Activated CD8-positive, alpha-beta T cell treated with anti-CD3 and anti-CD28 coated beads for 36 hours (primary cell): ENCODE measurements around the gene SEMA6C. TPM values are rescaled to one million over a fixed set of nuclear protein-coding genes. Genes with fewer than 3 reads are reported as not detected.

ENCODE experiments used
- ATAC-seq: fragments of 200-7000 bp; cut with Tn5 transposase; one replicate; pipeline ENCODE4 v1.10.0; 2021; ENCODE audit warnings: mild to moderate bottlenecking, moderate library complexity
- CTCF ChIA-PET: fragments of 350-600 bp; sonication (Branson Sonifier 250); formaldehyde crosslinking; loops from one replicate; lab custom pipeline; 2021; ENCODE audit warnings: antibody characterized with exemption; lab: Charles Lee
- POLR2A ChIA-PET: fragments of 350-600 bp; sonication (Branson Sonifier 250); formaldehyde crosslinking; loops from one replicate; lab custom pipeline; 2021; ENCODE audit warnings: antibody characterized with exemption; lab: Charles Lee
- DNase-seq: peaks from one replicate; pipeline ENCODE4 v3.0.0-alpha.2; 2020
- H3K27ac Mint-ChIP-seq: one replicate; pipeline ENCODE4 v1.8.0; 2021; ENCODE audit warnings: mild to moderate bottlenecking, mixed read lengths
- H3K27me3 Mint-ChIP-seq: one replicate; pipeline ENCODE4 v1.8.0; 2021; ENCODE audit warnings: mixed read lengths
- H3K36me3 Mint-ChIP-seq: one replicate; pipeline ENCODE4 v1.8.0; 2021; ENCODE audit warnings: low read depth, mixed read lengths
- H3K4me1 Mint-ChIP-seq: one replicate; pipeline ENCODE4 v1.8.0; 2021; ENCODE audit warnings: low read depth, mixed read lengths
- H3K4me3 Mint-ChIP-seq: one replicate; pipeline ENCODE4 v1.8.0; 2021; ENCODE audit warnings: mild to moderate bottlenecking, moderate library complexity, mixed read lengths
- H3K9me3 Mint-ChIP-seq: one replicate; pipeline ENCODE4 v1.8.0; 2021; ENCODE audit warnings: mixed read lengths
- CTCF ChIP-seq: fragments of 200-600 bp; IDR thresholded peaks from one replicate; pipeline ENCODE4 v1.8.0; 2022; ENCODE audit warnings: antibody characterized with exemption, mild to moderate bottlenecking
- intact Hi-C: fragments of 100-400 bp; cut with micrococcal nuclease; formaldehyde crosslinking; loops from one replicate; pipeline ENCODE4 v1.10.0; 2022
- total RNA-seq, 2 experiments: library from RNA; stranded (reverse); gene quantifications; one replicate each; pipeline ENCODE4 v1.2.3, GENCODE V29; 2021

Gene SEMA6C
- total RNA-seq, 2 experiments from 2014 or later: 3.4 to 3.7 TPM

- no peak for DNase-seq
- H3K4me3 Mint-ChIP-seq: no peak overlapping the region
- ATAC-seq: no peak
- no peak for TF ChIP-seq CTCF
- H3K27ac Mint-ChIP-seq: no peak overlapping the region
- peaks cover 12% of the 10 kb centered on the region for H3K4me1 Mint-ChIP-seq
- POLR2A ChIA-PET: interaction anchor here (0.7 to 1.0 kb wide), 3 partner anchors 11 to 37 kb away, joined by 3 read pairs; no protein-coding TSS in a partner anchor
- CTCF ChIA-PET: interaction anchor here (0.7 to 2.3 kb wide), 5 partner anchors 8 to 35 kb away, joined by 3 to 7 read pairs (median 4); partner anchors contain the start of genes SEMA6C and TNFAIP8L2
- no peaks in the 10 kb centered on the region for H3K36me3 Mint-ChIP-seq
- no peaks in the 10 kb centered on the region for H3K27me3 Mint-ChIP-seq
- no peaks in the 10 kb centered on the region for H3K9me3 Mint-ChIP-seq
- intact Hi-C loops: no loop called here
These were observed 12.0 kb downstream of the SEMA6C start for GRCh38 chr1:151134396-151134795.

GRCh38 chr1:151133018-151133806 lies 13.2 kb downstream of the SEMA6C start:
- Mint-ChIP-seq H3K27me3 (no peaks in the 10 kb centered on the region), H3K4me1 (peaks cover 12% of the 10 kb centered on the region), H3K36me3 (no peaks in the 10 kb centered on the region), H3K4me3 (no peak overlapping the region), H3K9me3 (no peaks in the 10 kb centered on the region), H3K27ac (no peak overlapping the region)
- ChIA-PET CTCF (interaction anchor here (1.2 to 2.3 kb wide), 2 partner anchors 8 to 24 kb away, joined by 3 to 7 read pairs; partner anchors contain the start of gene TNFAIP8L2), POLR2A (no interaction called here)
- DNase-seq: no peak
- ATAC-seq: no peak
- intact Hi-C loops: no loop called here
- TF ChIP-seq CTCF: no peak

GRCh38 chr1:151132335-151133017 lies 14.0 kb downstream of the SEMA6C start:
- H3K27ac Mint-ChIP-seq: no peak overlapping the region
- no peaks in the 10 kb centered on the region for H3K36me3 Mint-ChIP-seq
- no peak for TF ChIP-seq CTCF
- no peak for DNase-seq
- H3K4me1 Mint-ChIP-seq: peaks cover 12% of the 10 kb centered on the region
- no peaks in the 10 kb centered on the region for H3K27me3 Mint-ChIP-seq
- H3K9me3 Mint-ChIP-seq: no peaks in the 10 kb centered on the region
- intact Hi-C loops: no loop called here
- H3K4me3 Mint-ChIP-seq: peak overlapping the region; percentile 69
- no peak for ATAC-seq
- CTCF ChIA-PET: interaction anchor here (3.3 kb wide), 1 partner anchor 33 kb away, joined by 23 read pairs; no protein-coding TSS in a partner anchor
- POLR2A ChIA-PET: interaction anchor here (1.1 to 3.0 kb wide), 3 partner anchors 18 to 149 kb away, joined by 3 to 14 read pairs (median 5); partner anchors contain the start of genes TNFAIP8L2 and ZNF687

DNA sequence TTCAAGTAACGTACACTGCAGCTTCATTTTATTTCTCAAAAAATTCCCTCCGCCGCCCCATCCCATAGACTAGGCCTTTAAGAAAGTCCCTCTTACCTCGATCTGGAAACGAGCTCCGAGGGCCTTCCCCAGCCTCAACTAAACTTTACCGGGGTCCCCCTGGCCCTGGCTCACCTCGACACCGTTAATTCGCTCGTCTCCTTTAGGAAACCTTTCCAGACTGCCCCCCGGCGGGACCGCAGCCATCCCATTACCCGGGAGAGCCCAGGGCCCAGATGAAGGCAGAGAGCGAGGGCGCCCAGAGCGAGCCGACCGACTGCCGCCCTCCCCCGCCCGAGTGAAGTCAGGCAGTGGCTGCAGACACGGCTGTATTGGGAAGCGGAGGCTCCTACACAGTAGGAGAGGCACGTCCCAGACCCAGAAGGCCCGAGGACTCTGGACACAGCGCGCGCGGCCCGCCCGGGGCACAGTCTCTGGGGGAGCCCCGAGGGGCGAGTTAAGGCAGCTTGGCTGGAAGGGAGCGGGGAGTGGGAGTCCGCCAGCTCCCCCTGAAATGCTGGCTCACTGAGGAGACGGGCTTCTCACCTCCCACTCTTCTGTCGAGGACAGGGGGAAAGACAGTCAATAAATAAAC lies 14.6 kb downstream of the SEMA6C start:
- Mint-ChIP-seq H3K27me3 (no peaks in the 10 kb centered on the region), H3K4me3 (peak overlapping the region; percentile 69), H3K36me3 (no peaks in the 10 kb centered on the region), H3K4me1 (peaks cover 12% of the 10 kb centered on the region), H3K27ac (peak overlapping the region; percentile 75), H3K9me3 (no peaks in the 10 kb centered on the region)
- no peak for ATAC-seq
- ChIA-PET CTCF (interaction anchor here (0.7 to 3.3 kb wide), 15 partner anchors 9 to 150 kb away, joined by 3 to 23 read pairs (median 3); partner anchors contain the start of genes C1orf56, TMOD4, TNFAIP8L2 and ZNF687), POLR2A (interaction anchor here (0.7 to 3.0 kb wide), 15 partner anchors 10 to 158 kb away, joined by 3 to 14 read pairs (median 3); partner anchors contain the start of genes MINDY1, TNFAIP8L2, VPS72 and ZNF687)
- TF ChIP-seq CTCF: no peak
- intact Hi-C loops: no loop called here
- DNase-seq: no peak
